ENCODE results near the gene SRGAP1. TPM values are rescaled to one million over a fixed set of nuclear protein-coding genes. Genes with fewer than 3 reads are reported as not detected.

Gene SRGAP1
- total and polyA plus RNA-seq, 9 donors = 2.8 to 17.9 (median 8.6) TPM

- no peak for DNase-seq
- Histone ChIP-seq H3K4me1 (ENCODE audit: insufficient read depth) (peaks cover 1% of the 10 kb centered on the region), H3K27ac (no peak overlapping the region), H3K9me3 (no peaks in the 10 kb centered on the region), H3K27me3 (no peaks in the 10 kb centered on the region), H3K36me3 (no peaks in the 10 kb centered on the region), H3K4me3 (no peak overlapping the region)
- intact Hi-C loops (cut with DNase I) = no loop called here
- TF ChIP-seq CTCF (IDR thresholded peaks at IDR 0.05) (no peak), EP300 (IDR thresholded peaks at IDR 0.05) (no peak), POLR2A (IDR thresholded peaks at IDR 0.05) (no peak)
- 58 to 74% (median 69%) methylated on average over 2 of the region's 2 CpGs for WGBS, 3 donors
These were observed 198.4 kb downstream of the SRGAP1 start for GRCh38 chr12:64042911-64043310.

- H3K27me3 ChIP-seq = no peaks in the 10 kb centered on the region
- no peak overlapping the region for H3K27ac ChIP-seq
- H3K4me3 ChIP-seq = no peak overlapping the region
- intact Hi-C loops (cut with DNase I) = no loop called here
- TF ChIP-seq CTCF (IDR thresholded peaks at IDR 0.05) (no peak), EP300 (IDR thresholded peaks at IDR 0.05) (no peak)
- 77 to 80% (median 80%) methylated on average over 1 of the region's 1 CpG for WGBS, 3 donors
- H3K9me3 ChIP-seq = no peaks in the 10 kb centered on the region
- no peaks in the 10 kb centered on the region for H3K36me3 ChIP-seq
- peaks cover 1% of the 10 kb centered on the region for H3K4me1 ChIP-seq (ENCODE audit: insufficient read depth)
- DNase-seq = no peak
These were observed 199.7 kb downstream of the SRGAP1 start for GRCh38 chr12:64044191-64044590.

- no peak overlapping the region for H3K4me3 ChIP-seq
- intact Hi-C loops (cut with DNase I) = no loop called here
- no peak for DNase-seq
- TF ChIP-seq EP300 (IDR thresholded peaks at IDR 0.05) = no peak
- no peak for TF ChIP-seq POLR2A (IDR thresholded peaks at IDR 0.05)
- no peak for TF ChIP-seq CTCF (IDR thresholded peaks at IDR 0.05)
- whole genome bisulfite sequencing, 3 donors = 47 to 74% (median 50%) methylated on average over 2 of the region's 2 CpGs
- no peaks in the 10 kb centered on the region for H3K27me3 ChIP-seq
- H3K27ac ChIP-seq = no peak overlapping the region
- H3K9me3 ChIP-seq = no peaks in the 10 kb centered on the region
- no peaks in the 10 kb centered on the region for H3K36me3 ChIP-seq
- H3K4me1 ChIP-seq (ENCODE audit: insufficient read depth) = no peaks in the 10 kb centered on the region
These were observed 206.6 kb downstream of the SRGAP1 start for GRCh38 chr12:64051057-64051456.

- no peak for DNase-seq
- no peaks in the 10 kb centered on the region for H3K36me3 ChIP-seq
- WGBS, 3 donors = 96 to 98% (median 98%) methylated on average over 3 of the region's 3 CpGs
These were observed 208.6 kb downstream of the SRGAP1 start for GRCh38 chr12:64053117-64053516.

More at GRCh38 chr12:64053117-64053516, 208.6 kb downstream of the SRGAP1 start:
- intact Hi-C loops (cut with DNase I) = no loop called here
- Histone ChIP-seq H3K27me3 (no peaks in the 10 kb centered on the region), H3K4me1 (ENCODE audit: insufficient read depth) (no peaks in the 10 kb centered on the region), H3K9me3 (no peaks in the 10 kb centered on the region), H3K27ac (no peak overlapping the region), H3K4me3 (no peak overlapping the region)
- TF ChIP-seq EP300 (IDR thresholded peaks at IDR 0.05) (no peak), POLR2A (IDR thresholded peaks at IDR 0.05) (no peak), CTCF (IDR thresholded peaks at IDR 0.05) (no peak)
